Naive thymus-derived CD8-positive, alpha-beta T cell (primary cell): ENCODE measurements around the gene EMILIN1. TPM values are rescaled to one million over a fixed set of nuclear protein-coding genes. Genes with fewer than 3 reads are reported as not detected.

ENCODE experiments used
- ATAC-seq, 2 donors: fragments of 150-1000 bp; cut with Tn5 transposase in 1 of 2; sonication (Bioruptor Pico), chemical (Tn5 transposase) in 1 of 2; 1 replicate in 1 of 2; 2 replicates in 1 of 2; pipeline ENCODE4 v1.10.0; 2021; ENCODE audit warnings: mild to moderate bottlenecking in 2 of 2, moderate library complexity in 2 of 2
- POLR2A ChIA-PET: fragments of 350-600 bp; sonication (Branson Sonifier 250); formaldehyde crosslinking; loops from one replicate; lab custom pipeline; 2021; ENCODE audit warnings: antibody characterized with exemption; lab: Charles Lee
- DNase-seq, 10 donors: peaks; one replicate each; pipeline versions ENCODE4 v3.0.0 to v3.0.0-alpha.2; 2020 to 2022
- H3K27ac Mint-ChIP-seq, 10 donors: one replicate each; pipeline ENCODE4 v1.8.0; 2020 to 2022; ENCODE audit warnings: mild to moderate bottlenecking in 10 of 10, mixed read lengths in 10 of 10, moderate library complexity in 4 of 10, inconsistent platforms in 1 of 10
- H3K27me3 Mint-ChIP-seq, 5 donors: one replicate each; pipeline ENCODE4 v1.8.0; 2021 to 2022; ENCODE audit warnings: mixed read lengths in 5 of 5
- H3K36me3 Mint-ChIP-seq, 3 donors: one replicate each; pipeline ENCODE4 v1.8.0; 2020 to 2022; ENCODE audit warnings: mixed read lengths in 3 of 3, mild to moderate bottlenecking in 2 of 3, inconsistent platforms in 1 of 3
- H3K4me1 Mint-ChIP-seq, 4 donors: one replicate each; pipeline ENCODE4 v1.8.0; 2021 to 2022; ENCODE audit warnings: mixed read lengths in 4 of 4
- H3K4me3 Mint-ChIP-seq, 10 donors: one replicate each; pipeline ENCODE4 v1.8.0; 2020 to 2022; ENCODE audit warnings: mild to moderate bottlenecking in 10 of 10, mixed read lengths in 10 of 10, moderate library complexity in 6 of 10, inconsistent platforms in 1 of 10
- H3K9me3 Mint-ChIP-seq, 9 donors: one replicate each; pipeline ENCODE4 v1.8.0; 2020 to 2022; ENCODE audit warnings: mixed read lengths in 9 of 9, mild to moderate bottlenecking in 3 of 9, inconsistent platforms in 1 of 9, moderate library complexity in 1 of 9
- polyA plus RNA-seq, 3 donors: library from polyadenylated mRNA; unstranded; fragments of 300-500 nt; fragmentation: Illumina TruSeq; gene quantifications; one replicate each; pipeline ENCODE4 v1.2.3, GENCODE V29; 2021
- total RNA-seq, 8 experiments: library from RNA in 2 of 8; stranded (reverse) in 2 of 8; gene quantifications; one replicate each; pipeline ENCODE4 v1.2.3 and lab custom pipeline; 2021 to 2026

EMILIN1 gene
- total and polyA plus RNA-seq, 5 experiments from 2014 or later, result 0.41 to 1.1 (median 0.90) TPM

DNA sequence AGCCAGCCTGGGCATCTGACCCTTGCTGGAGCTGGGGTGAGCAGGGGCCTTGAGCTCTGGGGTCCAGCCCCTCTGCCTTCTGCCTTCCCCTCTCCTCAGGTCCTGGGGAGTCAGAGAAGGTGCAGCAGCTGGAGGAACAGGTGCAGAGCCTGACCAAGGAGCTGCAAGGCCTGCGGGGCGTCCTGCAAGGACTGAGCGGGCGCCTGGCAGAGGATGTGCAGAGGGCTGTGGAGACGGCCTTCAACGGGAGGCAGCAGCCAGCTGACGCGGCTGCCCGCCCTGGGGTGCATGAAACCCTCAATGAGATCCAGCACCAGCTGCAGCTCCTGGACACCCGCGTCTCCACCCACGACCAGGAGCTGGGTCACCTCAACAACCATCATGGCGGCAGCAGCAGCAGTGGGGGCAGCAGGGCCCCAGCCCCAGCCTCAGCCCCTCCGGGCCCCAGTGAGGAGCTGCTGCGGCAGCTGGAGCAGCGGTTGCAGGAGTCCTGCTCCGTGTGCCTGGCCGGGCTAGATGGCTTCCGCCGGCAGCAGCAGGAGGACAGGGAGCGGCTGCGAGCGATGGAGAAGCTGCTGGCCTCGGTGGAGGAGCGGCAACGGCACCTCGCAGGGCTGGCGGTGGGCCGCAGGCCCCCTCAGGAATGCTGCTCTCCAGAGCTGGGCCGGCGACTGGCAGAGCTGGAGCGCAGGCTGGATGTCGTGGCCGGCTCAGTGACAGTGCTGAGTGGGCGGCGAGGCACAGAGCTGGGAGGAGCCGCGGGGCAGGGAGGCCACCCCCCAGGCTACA is 3.8 kb downstream of the EMILIN1 start:
- H3K27me3 Mint-ChIP-seq, result peaks cover 0 to 1% (median 0%) of the 10 kb centered on the region in 5 donors
- POLR2A ChIA-PET, result interaction anchor here (0.5 to 12.2 kb wide), 6 partner anchors 12 to 1918 kb away, joined by 3 to 197 read pairs (median 4); partner anchors contain the start of genes AGBL5, ATRAID, OST4 and PREB
- H3K4me1 Mint-ChIP-seq, result peaks cover 15 to 36% (median 24%) of the 10 kb centered on the region in 4 donors
- H3K27ac Mint-ChIP-seq, result peak overlapping the region in 9 of 10 donors; percentile 92 to 99 (median 98)
- ATAC-seq, result no peak
- H3K9me3 Mint-ChIP-seq, result no peaks in the 10 kb centered on the region
- peak overlapping the region in 2 of 10 donors; percentile 78 to 88 for H3K4me3 Mint-ChIP-seq
- DNase-seq, result no peak
- H3K36me3 Mint-ChIP-seq, result no peaks in the 10 kb centered on the region

DNA sequence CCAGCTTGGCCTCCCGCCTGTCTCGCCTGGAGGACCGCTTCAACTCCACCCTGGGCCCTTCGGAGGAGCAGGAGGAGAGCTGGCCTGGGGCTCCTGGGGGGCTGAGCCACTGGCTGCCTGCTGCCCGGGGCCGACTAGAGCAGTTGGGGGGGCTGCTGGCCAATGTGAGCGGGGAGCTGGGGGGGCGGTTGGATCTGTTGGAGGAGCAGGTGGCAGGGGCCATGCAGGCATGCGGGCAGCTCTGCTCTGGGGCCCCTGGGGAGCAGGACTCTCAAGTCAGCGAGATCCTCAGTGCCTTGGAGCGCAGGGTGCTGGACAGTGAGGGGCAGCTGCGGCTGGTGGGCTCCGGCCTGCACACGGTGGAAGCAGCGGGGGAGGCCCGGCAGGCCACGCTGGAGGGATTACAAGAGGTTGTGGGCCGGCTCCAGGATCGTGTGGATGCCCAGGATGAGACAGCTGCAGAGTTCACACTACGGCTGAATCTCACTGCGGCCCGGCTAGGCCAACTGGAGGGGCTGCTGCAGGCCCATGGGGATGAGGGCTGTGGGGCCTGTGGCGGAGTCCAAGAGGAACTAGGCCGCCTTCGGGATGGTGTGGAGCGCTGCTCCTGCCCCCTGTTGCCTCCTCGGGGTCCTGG is 4.5 kb downstream of the EMILIN1 start:
- Mint-ChIP-seq H3K27me3 (peaks cover 0 to under 1% (median 0%) of the 10 kb centered on the region in 5 donors), H3K36me3 (no peaks in the 10 kb centered on the region), H3K9me3 (no peaks in the 10 kb centered on the region), H3K4me3 (peak overlapping the region in 2 of 10 donors; percentile 32 to 39), H3K27ac (no peak overlapping the region), H3K4me1 (peaks cover 17 to 44% (median 31%) of the 10 kb centered on the region in 4 donors)
- ATAC-seq, result no peak
- peak in 1 of 10 donors; percentile 61 for DNase-seq
- POLR2A ChIA-PET, result interaction anchor here (0.6 to 12.2 kb wide), 5 partner anchors 13 to 1917 kb away, joined by 3 to 197 read pairs (median 4); partner anchors contain the start of genes AGBL5, OST4 and PREB

DNA sequence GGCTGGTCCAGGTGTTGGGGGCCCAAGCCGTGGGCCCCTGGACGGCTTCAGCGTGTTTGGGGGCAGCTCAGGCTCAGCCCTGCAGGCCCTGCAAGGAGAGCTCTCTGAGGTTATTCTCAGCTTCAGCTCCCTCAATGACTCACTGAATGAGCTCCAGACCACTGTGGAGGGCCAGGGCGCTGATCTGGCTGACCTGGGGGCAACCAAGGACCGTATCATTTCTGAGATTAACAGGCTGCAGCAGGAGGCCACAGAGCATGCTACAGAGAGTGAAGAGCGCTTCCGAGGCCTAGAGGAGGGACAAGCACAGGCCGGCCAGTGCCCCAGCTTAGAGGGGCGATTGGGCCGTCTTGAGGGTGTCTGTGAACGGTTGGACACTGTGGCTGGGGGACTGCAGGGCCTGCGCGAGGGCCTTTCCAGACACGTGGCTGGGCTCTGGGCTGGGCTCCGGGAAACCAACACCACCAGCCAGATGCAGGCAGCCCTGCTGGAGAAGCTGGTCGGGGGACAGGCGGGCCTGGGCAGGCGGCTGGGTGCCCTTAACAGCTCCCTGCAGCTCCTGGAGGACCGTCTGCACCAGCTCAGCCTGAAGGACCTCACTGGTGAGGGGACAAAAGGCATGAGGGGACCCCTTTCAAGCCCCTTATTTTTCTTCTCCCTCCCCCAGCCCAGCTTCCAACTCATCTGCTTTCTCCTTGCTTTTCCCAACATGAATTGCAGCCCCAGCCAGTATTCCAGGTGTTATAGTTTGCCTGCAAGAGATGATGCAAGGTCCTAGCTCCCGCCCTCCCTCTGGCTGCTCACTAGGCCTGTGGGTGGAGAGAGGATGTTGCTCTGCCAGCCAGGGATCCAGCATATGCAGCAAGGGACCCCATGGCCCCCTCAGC is 5.2 kb downstream of the EMILIN1 start:
- H3K4me1 Mint-ChIP-seq, result peaks cover 17 to 44% (median 31%) of the 10 kb centered on the region in 4 donors
- ATAC-seq, result no peak
- DNase-seq, result peak in 1 of 10 donors; percentile 60
- POLR2A ChIA-PET, result interaction anchor here (0.9 to 12.2 kb wide), 4 partner anchors 13 to 1052 kb away, joined by 3 to 197 read pairs (median 66); partner anchors contain the start of genes AGBL5, ATRAID, OST4 and SLC5A6
- no peaks in the 10 kb centered on the region for H3K36me3 Mint-ChIP-seq
- no peaks in the 10 kb centered on the region for H3K9me3 Mint-ChIP-seq
- no peaks in the 10 kb centered on the region for H3K27me3 Mint-ChIP-seq
- peak overlapping the region in 4 of 10 donors; percentile 53 to 89 (median 64) for H3K27ac Mint-ChIP-seq
- peak overlapping the region in 5 of 10 donors; percentile 11 to 61 (median 39) for H3K4me3 Mint-ChIP-seq

DNA sequence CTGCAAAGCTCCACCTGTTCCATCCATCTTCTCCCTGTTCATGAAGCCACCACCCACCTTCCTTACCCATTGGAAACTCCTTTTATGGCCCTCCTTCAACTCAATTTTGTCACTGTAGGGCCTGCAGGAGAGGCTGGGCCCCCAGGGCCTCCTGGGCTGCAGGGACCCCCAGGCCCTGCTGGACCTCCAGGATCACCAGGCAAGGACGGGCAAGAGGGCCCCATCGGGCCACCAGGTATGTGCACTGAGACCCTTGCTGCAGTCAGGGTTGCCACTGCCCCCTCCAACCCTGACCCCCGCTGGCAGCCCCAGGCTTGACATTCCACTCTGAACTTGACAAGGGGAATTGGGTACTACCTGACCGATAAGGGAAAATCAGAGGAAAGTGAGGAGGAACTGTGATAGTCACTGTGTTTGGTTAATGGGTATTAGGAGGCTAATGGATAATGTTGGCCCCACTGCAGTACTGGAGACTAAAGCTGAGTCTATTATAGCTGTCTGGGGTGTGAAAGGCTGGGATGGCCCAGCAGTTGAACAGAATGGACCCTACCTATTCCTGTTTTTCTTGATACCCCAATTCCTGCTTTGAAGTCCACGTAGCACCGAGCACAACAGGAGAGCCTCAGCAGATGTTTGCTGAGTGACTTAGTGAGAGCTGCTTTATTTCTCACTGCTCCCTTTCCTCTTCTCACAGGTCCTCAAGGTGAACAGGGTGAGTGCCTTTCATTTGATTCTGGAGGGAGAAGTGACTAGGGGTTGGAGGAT is 6.1 kb downstream of the EMILIN1 start:
- Mint-ChIP-seq H3K4me1 (peaks cover 17 to 44% (median 32%) of the 10 kb centered on the region in 4 donors), H3K27me3 (no peaks in the 10 kb centered on the region), H3K4me3 (peak overlapping the region; percentile 30 to 89 (median 73)), H3K27ac (peak overlapping the region in 5 of 10 donors; percentile 49 to 85 (median 56)), H3K9me3 (no peaks in the 10 kb centered on the region), H3K36me3 (no peaks in the 10 kb centered on the region)
- ATAC-seq, result no peak
- DNase-seq, result peak in 1 of 10 donors; percentile 27
- POLR2A ChIA-PET, result interaction anchor here (1.4 to 12.2 kb wide), 3 partner anchors 14 to 128 kb away, joined by 3 to 197 read pairs (median 129); partner anchors contain the start of genes AGBL5, ATRAID, OST4 and SLC5A6

DNA sequence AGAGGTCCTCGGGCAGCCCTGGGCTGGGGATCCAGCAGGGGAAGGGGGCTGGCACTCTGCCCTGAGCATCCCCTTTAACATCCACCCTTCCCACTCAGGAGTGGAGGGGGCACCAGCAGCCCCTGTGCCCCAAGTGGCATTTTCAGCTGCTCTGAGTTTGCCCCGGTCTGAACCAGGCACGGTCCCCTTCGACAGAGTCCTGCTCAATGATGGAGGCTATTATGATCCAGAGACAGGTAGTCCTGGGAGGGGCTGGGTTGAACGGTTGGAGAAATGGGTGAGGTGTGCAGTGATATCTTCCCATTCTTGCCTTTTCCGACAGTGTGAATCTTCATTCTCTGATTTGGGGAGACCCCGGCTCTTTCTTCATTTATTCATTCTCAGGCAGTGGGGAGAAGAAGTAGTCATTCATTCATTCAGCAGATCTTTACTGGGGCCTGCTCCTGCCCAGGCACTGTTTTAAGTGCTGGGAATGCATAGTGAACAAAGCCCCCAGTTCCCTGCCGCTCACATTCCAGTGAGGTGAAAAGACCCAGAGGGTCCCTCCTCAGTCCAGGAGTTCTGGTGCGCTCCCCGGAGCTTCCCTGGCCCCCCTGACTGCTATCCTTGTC is 6.8 kb downstream of the EMILIN1 start:
- DNase-seq, result no peak
- Mint-ChIP-seq H3K4me3 (peak overlapping the region; percentile 55 to 89 (median 78)), H3K27ac (peak overlapping the region; percentile 58 to 87 (median 71)), H3K9me3 (no peaks in the 10 kb centered on the region), H3K36me3 (no peaks in the 10 kb centered on the region), H3K27me3 (no peaks in the 10 kb centered on the region), H3K4me1 (peaks cover 17 to 40% (median 32%) of the 10 kb centered on the region in 4 donors)
- POLR2A ChIA-PET, result interaction anchor here (0.6 to 12.2 kb wide), 6 partner anchors 8 to 271 kb away, joined by 3 to 197 read pairs (median 5); partner anchors contain the start of genes AGBL5, GTF3C2 and OST4
- ATAC-seq, result no peak

DNA sequence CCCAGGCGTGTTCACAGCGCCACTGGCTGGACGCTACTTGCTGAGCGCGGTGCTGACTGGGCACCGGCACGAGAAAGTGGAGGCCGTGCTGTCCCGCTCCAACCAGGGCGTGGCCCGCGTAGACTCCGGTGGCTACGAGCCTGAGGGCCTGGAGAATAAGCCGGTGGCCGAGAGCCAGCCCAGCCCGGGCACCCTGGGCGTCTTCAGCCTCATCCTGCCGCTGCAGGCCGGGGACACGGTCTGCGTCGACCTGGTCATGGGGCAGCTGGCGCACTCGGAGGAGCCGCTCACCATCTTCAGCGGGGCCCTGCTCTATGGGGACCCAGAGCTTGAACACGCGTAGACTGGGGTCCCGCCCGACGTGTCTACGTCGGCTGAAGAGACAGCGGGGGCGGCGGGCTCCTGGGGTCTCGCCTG is 7.3 kb downstream of the EMILIN1 start:
- no peak for ATAC-seq
- POLR2A ChIA-PET, result interaction anchor here (0.6 to 12.2 kb wide), 7 partner anchors 9 to 271 kb away, joined by 3 to 197 read pairs (median 4); partner anchors contain the start of genes AGBL5, GTF3C2 and OST4
- Mint-ChIP-seq H3K27me3 (no peaks in the 10 kb centered on the region), H3K4me3 (peak overlapping the region; percentile 55 to 89 (median 78)), H3K27ac (peak overlapping the region; percentile 58 to 87 (median 71)), H3K4me1 (peaks cover 16 to 35% (median 29%) of the 10 kb centered on the region in 4 donors), H3K9me3 (no peaks in the 10 kb centered on the region), H3K36me3 (no peaks in the 10 kb centered on the region)
- DNase-seq, result peak in 4 of 10 donors; percentile 10 to 66 (median 28)

DNA sequence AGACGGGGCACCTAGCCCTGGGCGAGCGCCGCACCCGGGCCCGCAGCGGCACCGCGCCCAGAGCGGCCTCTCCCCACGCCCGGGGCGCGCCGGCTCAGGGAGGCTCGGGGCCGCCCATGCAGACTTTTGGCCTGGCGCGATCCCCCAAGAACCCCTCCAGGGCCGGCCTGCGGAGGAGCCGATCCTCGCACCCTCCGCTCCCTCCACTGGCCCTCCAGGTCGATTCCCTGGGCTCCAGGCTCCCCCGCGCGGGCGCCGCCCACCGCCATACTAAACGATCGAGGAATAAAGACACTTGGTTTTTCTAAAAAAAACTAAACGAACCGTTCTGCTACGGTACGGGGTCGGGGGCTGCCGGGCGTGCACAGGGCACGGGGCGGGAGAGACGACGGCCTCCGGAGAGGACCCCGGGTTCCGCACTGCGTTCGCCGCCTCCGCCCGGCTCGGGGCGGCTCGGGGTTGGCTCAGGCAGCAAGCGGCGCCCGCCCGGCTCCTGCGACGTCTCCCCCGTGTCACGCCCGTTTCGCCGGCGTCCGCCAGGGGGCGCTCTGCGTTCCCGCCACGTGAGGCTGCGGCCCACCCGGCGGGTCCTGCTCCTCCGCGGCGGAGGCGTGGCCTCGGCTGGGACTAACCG is 7.8 kb downstream of the EMILIN1 start:
- H3K9me3 Mint-ChIP-seq, result no peaks in the 10 kb centered on the region
- POLR2A ChIA-PET, result interaction anchor here (0.7 to 12.2 kb wide), 11 partner anchors 9 to 285 kb away, joined by 3 to 197 read pairs (median 4); partner anchors contain the start of genes ABHD1, AGBL5, ATRAID and OST4
- H3K27ac Mint-ChIP-seq, result peak overlapping the region in 8 of 10 donors; percentile 70 to 93 (median 86)

DNA sequence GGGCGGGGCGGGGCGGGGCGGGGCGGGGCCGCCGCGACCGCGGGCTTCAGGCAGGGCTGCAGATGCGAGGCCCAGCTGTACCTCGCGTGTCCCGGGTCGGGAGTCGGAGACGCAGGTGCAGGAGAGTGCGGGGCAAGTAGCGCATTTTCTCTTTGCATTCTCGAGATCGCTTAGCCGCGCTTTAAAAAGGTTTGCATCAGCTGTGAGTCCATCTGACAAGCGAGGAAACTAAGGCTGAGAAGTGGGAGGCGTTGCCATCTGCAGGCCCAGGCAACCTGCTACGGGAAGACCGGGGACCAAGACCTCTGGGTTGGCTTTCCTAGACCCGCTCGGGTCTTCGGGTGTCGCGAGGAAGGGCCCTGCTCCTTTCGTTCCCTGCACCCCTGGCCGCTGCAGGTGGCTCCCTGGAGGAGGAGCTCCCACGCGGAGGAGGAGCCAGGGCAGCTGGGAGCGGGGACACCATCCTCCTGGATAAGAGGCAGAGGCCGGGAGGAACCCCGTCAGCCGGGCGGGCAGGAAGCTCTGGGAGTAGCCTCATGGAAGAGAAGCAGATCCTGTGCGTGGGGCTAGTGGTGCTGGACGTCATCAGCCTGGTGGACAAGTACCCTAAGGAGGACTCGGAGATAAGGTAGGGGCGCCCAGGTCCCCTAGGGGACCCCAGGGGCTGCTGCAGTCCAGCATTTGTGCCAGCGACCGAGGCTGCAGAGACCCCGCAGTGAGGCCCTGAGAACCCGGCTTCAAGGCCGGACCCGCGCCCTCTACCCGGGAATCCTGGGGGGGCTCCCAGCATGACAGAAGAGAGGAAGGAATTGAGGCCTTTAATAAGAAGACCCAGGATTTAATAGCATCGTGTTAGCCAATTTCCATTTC is 8.5 kb downstream of the EMILIN1 start, which contains the start of gene KHK:
Gene KHK (plus strand): TSS at position 49 of the 870 bp plus-strand sequence. CDS start 488 bp downstream, at position 537.
- Mint-ChIP-seq H3K4me3 (peak within 1 kb of the TSS; percentile 79 to 89 (median 85)), H3K27me3 (no peaks in the 10 kb centered on the region), H3K9me3 (no peaks in the 10 kb centered on the region), H3K36me3 (peaks cover 0 to 1% (median 0%) of the 10 kb centered on the region in 3 donors), H3K27ac (peak within 1 kb of the TSS; percentile 63 to 93 (median 86)), H3K4me1 (peaks cover 7 to 24% (median 18%) of the 10 kb centered on the region in 4 donors)
- POLR2A ChIA-PET, result interaction anchor here (0.7 to 12.2 kb wide), 10 partner anchors 9 to 284 kb away, joined by 3 to 197 read pairs (median 5); partner anchors contain the start of genes ABHD1, AGBL5, ATRAID and OST4
- DNase-seq (peak in 2 of 10 donors; percentile 11 to 61), ATAC-seq (no peak)

More for the DNA sequence above, 7.8 kb downstream of the EMILIN1 start:
- no peaks in the 10 kb centered on the region for H3K36me3 Mint-ChIP-seq
- H3K27me3 Mint-ChIP-seq, result no peaks in the 10 kb centered on the region
- peaks cover 12 to 30% (median 24%) of the 10 kb centered on the region in 4 donors for H3K4me1 Mint-ChIP-seq
- DNase-seq, result peak; percentile 95 to 99 (median 99)
- ATAC-seq, result peak; percentile 90 to 91
- H3K4me3 Mint-ChIP-seq, result peak overlapping the region; percentile 79 to 89 (median 85)

DNA sequence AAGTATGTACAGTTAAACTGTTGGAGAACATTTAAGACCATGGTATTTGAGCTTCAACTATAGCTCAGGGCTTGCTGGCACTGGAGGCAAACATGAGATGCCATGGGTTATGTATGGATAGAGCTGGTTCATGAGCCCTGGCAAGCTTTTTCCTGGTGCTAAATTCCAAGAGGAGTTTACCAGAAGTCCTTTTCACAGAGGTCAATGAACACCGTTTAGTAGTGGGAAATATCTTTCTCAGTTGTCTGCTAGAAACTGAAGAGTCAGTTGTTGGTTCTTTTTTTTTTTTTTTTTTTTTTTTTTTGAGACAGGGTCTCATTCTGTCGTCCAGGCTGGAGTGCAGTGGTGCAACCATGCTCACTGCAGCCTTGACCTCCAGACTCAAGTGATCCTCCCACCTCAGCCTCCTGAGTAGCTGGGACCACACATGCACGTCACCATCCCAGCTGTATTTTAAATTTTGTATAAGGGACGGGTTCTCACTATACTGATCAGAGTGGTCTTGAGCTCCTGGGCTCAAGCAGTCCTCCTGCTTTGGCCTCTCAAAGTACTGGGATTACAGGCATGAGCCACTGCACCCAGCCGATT is 9.5 kb downstream of the EMILIN1 start:
- peak overlapping the region in 2 of 10 donors; percentile 46 to 66 for H3K27ac Mint-ChIP-seq
- ATAC-seq (no peak), DNase-seq (no peak)
- H3K36me3 Mint-ChIP-seq, result peaks cover 0 to 1% (median 0%) of the 10 kb centered on the region in 3 donors
- H3K27me3 Mint-ChIP-seq, result no peaks in the 10 kb centered on the region
- POLR2A ChIA-PET, result interaction anchor here (1.0 to 12.2 kb wide), 5 partner anchors 8 to 192 kb away, joined by 3 to 197 read pairs (median 6); partner anchors contain the start of genes AGBL5, OST4 and PREB
- H3K4me1 Mint-ChIP-seq, result peaks cover 7 to 24% (median 18%) of the 10 kb centered on the region in 4 donors
- H3K4me3 Mint-ChIP-seq, result peak overlapping the region in 9 of 10 donors; percentile 74 to 89 (median 84)
- H3K9me3 Mint-ChIP-seq, result no peaks in the 10 kb centered on the region
